ENCODE results near the gene TTC39C.
"Not testable (repeated sequence)": the region's sequence is repeated elsewhere in the genome, so short reads cannot be mapped to it uniquely, and the experiment has no call there.

The TTC39C gene

DNA sequence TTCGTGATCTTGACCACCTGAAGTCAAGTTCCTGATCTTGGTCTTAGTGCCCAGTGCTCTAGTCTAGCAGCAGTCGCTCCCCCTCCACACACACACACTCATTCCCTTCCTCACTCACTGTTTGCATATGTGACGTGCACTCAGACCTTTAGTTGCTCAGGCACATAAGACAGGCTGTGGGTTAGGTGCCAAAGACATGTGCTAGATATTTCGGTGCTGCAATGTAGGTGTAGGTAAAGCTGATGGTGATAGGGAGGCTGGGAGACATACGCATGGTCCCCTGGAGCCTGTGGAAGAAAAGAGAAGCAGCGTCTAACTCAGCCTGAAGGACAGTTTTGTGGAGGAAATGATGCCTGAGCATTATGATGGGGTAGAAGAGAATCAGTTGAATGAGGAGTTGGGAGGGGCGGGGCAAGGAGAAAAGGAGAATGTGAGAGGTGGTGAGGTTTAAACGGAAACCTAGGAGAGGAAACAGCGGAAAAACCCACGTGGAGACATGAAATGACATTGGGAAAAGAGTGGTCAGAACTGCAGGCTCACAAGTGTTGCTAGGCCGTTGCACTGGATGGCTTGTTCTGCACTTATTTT is 3.8 kb downstream of the TTC39C start:
- no peak for DNase-seq

DNA sequence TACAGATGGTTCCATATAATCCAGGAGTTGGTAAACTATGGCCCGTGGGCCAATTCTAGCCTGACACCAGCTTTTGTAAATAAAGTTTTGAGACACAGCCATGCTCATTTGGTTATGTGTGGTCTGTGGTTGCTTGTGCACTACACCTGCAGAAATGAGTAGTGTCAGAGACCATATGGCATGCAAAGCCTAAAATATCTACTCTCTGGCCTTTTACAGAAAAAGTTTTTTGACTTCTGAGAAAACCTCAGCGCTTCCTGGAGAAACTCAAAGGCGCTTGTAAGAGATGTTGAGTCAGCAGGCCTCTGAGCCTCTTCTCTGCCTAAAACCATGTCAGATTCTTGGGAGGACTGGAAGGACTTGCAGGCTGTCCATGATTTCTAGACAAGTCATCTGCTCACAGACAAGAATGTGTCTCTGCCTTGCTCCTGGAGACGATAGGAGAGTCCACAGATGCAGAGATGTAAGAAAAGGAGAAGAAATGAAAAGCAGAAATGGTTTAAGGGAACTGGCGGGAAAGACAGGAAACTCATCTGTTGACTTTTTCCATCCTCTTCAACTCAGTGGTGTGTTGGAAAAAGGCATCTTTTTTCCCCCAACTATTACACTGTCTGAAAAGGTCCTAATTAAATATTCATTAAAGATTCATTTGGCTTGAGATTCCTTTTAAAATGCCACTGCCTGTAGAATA is 5.2 kb downstream of the TTC39C start:
- DNase-seq: no peak

DNA sequence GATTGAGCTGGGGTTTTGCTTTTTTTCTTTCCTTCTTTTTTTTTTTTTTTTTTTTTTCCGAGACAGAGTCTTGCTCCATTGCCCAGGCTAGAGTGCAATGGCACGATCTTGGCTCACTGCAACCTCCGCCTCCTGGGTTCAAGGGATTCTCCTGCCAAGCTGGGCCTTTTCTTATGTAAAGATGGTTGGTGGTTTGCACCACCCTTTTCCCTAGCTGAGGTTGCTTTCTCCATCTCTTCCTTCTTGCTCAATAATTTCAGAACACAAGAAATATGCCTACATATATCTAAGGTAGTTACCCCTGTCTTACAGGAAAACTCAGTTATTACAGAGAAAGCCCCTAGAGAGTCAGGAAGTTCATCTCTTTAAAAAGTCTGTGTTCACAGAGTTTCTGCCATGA is 7.0 kb downstream of the TTC39C start:
- DNase-seq: no peak

GRCh38 chr18:24022161-24022560 is 7.6 kb downstream of the TTC39C start:
- no peak for DNase-seq

DNA sequence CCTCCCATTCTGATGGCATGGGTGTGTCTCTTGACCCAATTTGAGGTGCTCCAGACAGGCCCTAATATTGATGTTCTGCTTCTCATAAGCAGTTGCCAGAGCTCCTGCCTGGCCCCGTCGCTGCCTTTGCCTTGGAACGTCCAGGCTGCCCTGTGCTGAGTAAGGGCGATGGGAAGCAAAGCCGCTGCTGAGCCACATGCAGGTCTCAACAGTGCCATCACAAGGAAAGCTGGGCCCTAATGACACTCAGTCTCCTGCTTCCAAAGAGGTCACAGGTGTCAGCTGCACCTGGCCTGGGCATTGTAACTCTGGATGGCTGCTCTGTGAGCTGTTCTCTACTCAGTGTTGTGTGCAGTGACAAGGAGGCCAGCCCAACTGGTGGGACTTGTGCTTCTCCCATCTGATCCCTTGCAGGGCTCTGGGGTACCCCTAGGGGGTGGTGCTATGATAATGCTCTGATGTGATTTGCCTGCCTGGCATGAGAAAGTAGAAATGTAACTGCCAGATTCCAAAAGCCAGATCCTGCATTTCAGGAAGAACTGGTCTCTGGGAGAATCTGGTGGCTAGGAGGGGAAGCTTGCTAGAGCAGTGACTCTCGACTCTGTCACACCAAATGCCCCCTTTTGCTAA is 8.7 kb downstream of the TTC39C start:
- no peak for DNase-seq

DNA sequence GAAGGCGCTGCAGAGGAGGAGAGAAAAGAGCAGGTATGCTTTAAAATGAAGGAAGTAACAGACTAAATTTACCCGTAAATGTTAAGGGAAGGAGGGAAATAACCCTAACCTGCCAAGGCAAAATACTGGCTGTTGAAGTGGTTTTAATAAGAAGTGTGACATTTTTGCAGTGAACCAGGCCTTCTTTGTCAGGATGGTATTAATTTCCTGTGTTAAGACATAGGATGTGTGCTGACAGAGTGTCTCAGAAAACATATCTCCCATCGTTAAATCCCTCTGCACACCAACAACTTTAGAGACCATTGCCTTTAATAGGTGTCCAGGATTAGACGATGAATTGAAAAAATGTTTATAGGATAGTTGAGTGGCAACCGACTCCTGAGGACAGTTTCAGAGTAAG is 9.9 kb downstream of the TTC39C start:
- DNase-seq: no peak

DNA sequence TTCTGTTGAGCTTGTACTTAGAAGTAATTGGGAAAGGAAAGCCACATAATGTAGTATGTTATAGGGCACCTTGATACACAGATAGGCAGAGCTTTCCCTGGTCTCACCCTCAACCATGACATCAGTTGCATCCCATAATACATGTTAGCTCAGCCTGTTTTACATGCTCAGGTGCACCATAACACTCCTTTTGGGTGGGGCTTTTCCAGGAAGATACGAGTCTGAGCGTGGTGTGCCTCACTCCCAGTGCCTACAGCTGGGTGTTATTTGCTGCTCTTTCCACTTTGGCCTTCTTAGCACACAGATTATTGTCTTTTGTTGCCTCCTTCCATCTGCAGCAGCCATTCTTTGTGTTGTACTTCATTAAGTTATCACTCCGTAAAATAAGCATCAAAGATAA is 11.9 kb downstream of the TTC39C start:
- DNase-seq: no peak

GRCh38 chr18:24027156-24027827 is 12.7 kb downstream of the TTC39C start:
- DNase-seq: no peak

- DNase-seq: not testable (repeated sequence)
Observed at GRCh38 chr18:24028946-24029345, 14.4 kb downstream of the TTC39C start.

GRCh38 chr18:24031318-24031717 is 16.8 kb downstream of the TTC39C start:
- no peak for DNase-seq

GRCh38 chr18:24031916-24032315 is 17.4 kb downstream of the TTC39C start:
- no peak for DNase-seq

GRCh38 chr18:24033641-24034412 is 19.3 kb downstream of the TTC39C start:
- DNase-seq: no peak

DNA sequence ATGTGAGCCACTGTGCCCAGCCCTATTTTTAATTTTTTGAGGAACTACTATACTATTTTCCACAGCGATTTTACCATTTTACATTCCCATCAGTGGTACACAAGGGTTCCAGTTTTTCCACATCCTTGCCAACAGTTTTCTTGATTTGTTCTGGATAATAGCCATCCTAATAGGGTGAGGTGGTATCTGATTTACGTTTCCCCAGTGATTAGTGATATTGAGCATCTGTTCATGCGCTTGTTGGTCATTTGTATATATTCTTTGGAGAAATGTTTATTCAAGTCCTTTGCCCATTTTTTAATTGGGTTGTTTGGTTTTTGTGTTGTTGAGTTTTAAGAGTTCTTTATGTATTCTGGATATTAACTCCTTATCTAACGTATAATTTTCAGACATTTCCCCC is 20.8 kb downstream of the TTC39C start:
- DNase-seq: no peak

- DNase-seq: no peak
Observed at GRCh38 chr18:24039671-24040070, 25.1 kb downstream of the TTC39C start.

GRCh38 chr18:24041691-24042090 is 27.1 kb downstream of the TTC39C start:
- no peak for DNase-seq

DNA sequence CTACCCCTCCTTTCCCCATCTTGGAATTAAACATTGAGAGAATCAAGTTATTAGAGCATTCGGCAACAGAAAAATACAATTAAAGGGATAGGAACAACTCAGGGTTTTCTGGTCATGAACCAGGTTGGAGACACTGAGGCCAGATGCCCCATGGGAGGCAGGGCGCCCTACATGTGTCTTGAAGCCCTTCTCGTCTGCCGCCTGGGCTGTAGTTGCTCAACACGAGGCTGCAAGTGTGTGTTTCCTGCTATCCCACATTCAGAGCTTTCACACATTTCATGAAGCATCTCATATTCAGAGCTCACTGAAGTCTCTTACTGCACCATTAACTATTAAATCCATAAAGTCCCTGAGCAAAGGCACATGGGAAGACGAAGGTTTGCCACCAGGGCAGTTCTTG is 28.8 kb downstream of the TTC39C start:
- no peak for DNase-seq

DNA sequence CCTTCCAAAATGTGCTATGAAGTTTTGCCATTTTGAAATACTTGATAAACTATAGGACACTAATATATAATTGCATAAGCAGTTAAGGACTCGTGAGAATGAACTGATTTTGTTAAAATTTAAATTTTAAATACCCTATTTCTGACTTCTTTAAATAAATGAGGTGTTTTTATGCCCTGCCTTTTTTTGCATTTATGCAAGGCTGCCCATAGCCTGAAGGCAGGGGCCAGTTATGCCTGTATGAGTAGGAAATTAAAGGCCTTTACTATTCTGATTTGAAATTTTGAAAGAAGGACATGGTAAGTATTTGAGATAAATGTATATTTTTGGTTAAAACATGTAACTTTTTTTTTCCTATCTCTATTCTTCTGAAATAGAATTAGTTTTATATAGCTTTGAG is 33.7 kb downstream of the TTC39C start:
- DNase-seq: no peak

GRCh38 chr18:24049142-24049541 is 34.6 kb downstream of the TTC39C start:
- no peak for DNase-seq

- no peak for DNase-seq
Observed at GRCh38 chr18:24051031-24051947, 36.7 kb downstream of the TTC39C start.

GRCh38 chr18:24052053-24052452 is 37.5 kb downstream of the TTC39C start:
- DNase-seq: no peak

- no peak for DNase-seq
Observed at GRCh38 chr18:24053211-24053610, 38.7 kb downstream of the TTC39C start.

DNA sequence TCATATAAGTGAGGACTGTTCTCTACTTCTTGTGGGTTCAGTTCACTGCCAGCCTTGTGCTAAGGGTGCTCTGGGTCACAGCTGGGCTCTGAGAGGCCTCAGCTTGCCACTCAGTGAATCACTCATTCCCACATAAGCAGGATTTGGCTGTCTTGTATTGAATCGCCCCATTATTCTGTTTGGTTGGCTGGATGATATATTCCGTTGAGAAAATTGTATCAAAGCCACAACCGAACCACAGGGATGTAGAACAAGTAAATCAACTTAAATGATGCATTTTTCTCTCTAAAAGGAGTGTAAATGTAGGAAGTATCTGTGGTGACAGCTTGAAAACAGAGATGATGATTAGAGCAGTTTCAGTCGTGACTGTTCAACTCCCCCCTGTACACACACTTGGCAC is 39.6 kb downstream of the TTC39C start:
- no peak for DNase-seq
